Suppressor macrophage treated with lipopolysaccharide for 1 hour (primary cell): Measurements from ENCODE around the gene PKM.

ENCODE experiments used
- DNase-seq, 3 donors: peaks; one replicate each; pipeline ENCODE4 v3.0.0-alpha.2; 2020 to 2022

Gene PKM

DNA sequence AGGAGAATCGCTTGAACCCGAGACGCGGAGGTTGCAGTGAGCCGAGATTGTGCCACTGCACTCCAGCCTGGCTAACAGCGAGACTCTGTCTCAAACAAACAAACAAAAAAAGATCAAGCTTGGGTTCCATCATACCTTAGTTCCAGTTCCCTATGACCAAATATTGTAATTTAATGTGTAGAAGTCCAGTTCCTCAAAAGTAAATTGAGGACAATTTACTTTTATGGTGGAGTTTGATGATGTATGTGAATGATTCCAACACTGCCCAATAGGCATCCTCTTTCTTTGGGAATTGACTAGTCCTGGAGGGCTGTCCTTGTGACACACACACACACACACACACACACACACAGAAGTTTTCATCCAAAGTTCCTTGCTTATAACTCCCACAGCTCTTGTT lies 2.8 kb upstream of the PKM start:
- peak; percentile 22 to 45 (median 39) for DNase-seq

DNA sequence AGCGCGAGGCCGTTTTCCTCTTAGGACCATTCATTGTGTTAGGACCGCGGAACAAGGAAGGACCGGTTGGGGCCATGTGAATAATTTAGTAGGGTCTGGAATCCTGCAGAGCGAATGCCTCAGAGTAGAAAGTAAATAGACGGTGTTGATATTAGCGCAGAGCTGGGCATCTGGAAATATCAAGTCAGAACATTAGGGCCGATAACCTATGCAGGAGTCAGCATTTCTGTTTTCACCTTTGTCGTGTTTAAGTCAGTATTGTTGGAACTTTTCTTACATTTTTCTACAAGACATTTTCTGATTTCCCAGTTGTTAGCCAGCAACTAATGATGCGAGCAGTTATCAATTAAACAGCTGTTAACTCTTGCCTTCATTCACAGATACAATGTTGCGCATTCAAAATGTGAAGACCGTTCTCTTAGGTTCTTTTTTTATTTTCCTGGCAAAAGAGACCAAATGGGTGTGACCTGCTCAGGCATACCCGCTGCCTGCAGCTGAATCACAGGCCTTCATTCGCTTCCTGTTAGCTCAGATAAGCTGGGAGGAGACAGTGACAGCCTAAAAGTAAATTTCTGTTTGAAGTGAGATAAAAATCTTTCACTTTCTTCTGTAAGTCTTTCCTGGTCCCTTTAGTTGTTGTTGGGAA lies 966 bp upstream of the PKM start:
- peak; percentile 76 to 85 (median 77) for DNase-seq

GRCh38 chr15:72230197-72231065 lies 559 bp downstream of the PKM start:
- peak; percentile 91 to 96 (median 93) for DNase-seq

DNA sequence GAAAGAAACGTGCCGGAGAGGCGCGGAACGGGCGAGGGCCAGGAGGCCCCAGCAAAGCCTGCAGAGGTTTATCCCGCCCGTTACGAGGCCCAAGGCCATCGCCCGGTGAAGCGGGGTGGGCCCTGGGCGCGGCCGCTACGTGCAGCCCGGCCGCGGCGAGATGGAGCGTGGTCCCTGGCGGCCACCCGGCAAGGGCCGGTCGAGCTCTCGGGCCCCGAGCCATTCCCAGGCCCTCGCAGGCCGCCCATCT lies 1.1 kb downstream of the PKM start:
- DNase-seq, result no peak

- peak; percentile 21 to 66 (median 60) for DNase-seq
Observed at GRCh38 chr15:72229076-72229946, 1.7 kb downstream of the PKM start.

- DNase-seq, result peak; percentile 79 to 89 (median 86)
Observed at GRCh38 chr15:72227720-72228119, 3.3 kb downstream of the PKM start.

DNA sequence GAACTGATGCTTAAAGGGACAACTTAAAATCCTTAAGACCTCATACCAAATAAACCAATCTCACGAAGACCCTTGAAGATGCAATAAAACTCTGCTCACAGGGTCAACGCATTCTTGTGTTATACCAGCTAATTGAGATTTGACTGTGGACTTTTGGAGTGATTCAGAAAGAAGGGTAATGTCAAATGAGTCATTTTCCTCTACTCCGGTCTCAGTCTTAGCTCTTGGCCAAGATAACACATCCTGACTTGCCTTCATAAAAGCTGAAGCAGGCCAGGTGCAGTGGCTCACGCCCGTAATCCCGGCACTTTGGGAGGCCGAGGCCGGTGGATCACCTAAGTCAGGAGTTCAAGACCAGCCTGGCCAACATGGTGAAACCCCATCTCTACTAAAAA lies 3.8 kb downstream of the PKM start:
- DNase-seq, result peak; percentile 66 to 90 (median 83)

DNA sequence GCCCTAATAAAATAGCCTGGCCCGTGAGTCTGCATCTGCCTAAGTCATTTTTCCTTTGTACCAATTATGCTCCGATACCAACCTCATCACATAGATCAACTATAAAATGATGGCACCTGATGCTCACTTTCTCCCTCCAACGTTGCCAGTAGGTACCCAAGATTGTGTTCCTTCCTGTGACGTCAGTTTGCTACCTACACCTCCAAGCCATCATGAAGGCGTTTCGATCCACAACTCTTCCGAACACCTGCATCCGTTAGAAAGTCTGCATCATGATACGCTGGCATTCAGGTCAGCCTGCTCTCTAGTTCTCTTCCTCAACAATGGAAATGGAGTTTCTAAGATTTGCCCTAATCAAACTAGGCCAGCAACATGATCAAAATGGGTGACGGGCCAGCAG lies 7.7 kb downstream of the PKM start:
- DNase-seq, result no peak

GRCh38 chr15:72222393-72222792 lies 8.6 kb downstream of the PKM start:
- peak; percentile 63 to 72 (median 66) for DNase-seq

DNA sequence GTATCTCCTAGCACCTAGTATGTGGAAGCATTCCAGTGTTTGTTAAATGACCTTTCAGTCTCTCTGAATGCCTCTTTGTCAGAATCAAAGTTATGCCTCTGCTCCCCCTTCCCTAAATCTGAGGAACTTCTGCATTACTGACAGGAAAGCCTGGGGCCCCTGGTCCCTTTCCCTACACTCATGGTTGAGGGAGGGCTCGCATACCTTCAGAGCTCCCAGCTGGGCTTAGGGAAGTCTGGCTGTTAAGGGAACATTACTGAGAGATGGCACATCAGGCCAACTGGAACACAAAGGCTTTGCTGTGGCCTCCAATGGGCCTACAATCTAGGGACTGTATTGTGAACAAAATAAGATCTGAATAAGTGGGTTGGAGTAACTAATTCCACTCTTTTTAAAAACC lies 10.3 kb downstream of the PKM start:
- DNase-seq, result peak; percentile 29 to 42 (median 39)

- no peak for DNase-seq
Observed at GRCh38 chr15:72217216-72217615, 13.8 kb downstream of the PKM start.

- no peak for DNase-seq
Observed at GRCh38 chr15:72216079-72216478, 14.9 kb downstream of the PKM start.

DNA sequence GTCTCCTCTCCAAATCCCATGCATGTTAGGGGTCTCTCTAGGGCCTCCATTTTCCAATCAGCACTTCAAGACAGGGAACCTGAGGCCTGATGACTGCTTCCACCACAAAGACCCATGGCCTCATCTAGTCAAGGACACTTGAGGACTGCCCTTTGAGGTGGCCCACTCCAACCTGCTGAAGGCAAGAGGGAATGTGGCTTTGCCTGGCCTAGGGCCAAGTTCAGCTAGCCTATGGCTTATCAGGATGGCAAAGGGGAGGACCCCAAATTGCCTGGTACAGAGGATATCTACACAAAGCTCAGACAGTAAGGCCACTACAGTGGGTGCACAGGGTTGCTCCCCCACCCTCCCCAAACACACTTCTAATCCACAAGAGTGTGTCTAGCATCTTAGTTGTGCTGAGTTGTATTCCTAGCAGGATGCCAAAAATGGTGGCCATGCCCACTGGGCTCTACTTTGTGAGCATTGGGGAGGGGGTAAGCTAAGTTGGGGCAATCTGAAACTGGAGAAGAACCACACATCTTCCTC lies 23.4 kb downstream of the PKM start:
- DNase-seq, result no peak

- DNase-seq, result no peak
Observed at GRCh38 chr15:72206677-72207000, 24.4 kb downstream of the PKM start.

DNA sequence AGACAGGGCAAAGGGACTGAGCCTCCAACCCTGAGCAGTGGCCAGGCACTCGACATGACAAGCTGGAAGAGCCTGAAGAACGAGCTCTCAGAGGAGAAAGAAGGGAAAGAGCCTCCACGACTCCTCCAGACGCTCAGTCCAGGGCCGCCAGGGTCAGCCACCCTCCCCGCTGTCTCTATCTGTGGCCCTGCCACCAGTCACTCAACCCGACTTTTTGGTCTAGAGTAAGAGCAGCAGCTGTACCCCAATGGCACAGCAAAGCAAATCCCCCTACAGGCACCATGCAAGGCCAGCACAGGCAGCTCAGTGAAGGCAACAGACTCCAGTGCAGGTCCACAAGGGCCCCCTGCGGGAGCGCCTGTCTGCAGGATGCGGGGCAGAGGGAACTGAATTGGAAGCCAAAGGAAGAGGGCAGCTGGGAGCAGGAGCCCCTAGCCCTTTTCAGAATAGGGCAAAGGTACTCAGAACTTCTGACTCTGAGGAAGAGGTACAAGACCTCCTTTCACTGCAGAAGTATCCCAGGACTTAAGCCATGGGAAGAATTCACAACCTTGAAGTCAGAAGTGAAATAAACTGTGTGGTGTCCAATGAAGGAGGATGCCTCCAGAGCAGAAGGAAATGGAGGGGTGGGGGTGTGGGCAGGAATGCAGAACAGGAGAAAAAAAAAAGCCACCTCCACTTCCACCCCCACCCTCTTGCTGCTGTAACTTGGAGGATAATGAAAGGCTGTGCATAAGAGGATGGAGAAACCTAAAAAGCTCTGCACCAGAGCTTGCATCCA lies 24.9 kb downstream of the PKM start:
- DNase-seq, result no peak

DNA sequence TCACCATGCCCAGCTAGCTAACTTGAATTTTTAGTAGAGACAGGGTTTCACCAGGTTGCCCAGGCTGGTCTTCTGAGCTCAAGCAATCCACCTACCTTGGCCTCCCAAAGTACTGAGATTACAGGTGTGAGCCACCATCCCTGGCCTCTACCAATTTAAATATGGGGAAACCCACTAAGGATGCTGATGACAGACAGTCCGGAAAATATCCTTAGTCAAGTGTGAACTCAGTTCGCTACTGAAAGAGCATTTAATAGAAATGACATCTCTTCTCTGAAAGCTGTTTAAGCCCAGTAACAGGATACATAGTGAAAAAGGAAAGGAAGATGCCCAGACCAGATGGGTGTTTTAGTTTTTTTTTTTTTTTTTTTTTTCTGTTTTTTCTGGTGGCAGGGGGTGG lies 25.7 kb downstream of the PKM start:
- DNase-seq, result no peak

DNA sequence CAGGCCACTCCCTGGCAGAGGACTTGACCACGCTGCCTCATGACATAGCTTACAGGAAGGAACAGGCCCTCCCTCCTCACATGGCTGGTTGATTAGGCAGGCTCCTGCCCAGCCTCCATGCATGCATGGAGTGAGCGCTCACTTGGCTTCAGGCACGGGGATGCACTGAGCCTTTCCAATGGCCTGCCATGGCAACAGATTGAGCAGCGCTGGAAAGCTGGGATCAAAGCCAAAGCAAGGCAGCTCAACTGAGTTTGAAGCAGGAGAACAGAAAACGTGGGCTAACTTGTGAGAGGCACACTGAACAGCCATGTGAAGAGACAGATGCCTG lies 27.5 kb downstream of the PKM start:
- DNase-seq, result no peak

DNA sequence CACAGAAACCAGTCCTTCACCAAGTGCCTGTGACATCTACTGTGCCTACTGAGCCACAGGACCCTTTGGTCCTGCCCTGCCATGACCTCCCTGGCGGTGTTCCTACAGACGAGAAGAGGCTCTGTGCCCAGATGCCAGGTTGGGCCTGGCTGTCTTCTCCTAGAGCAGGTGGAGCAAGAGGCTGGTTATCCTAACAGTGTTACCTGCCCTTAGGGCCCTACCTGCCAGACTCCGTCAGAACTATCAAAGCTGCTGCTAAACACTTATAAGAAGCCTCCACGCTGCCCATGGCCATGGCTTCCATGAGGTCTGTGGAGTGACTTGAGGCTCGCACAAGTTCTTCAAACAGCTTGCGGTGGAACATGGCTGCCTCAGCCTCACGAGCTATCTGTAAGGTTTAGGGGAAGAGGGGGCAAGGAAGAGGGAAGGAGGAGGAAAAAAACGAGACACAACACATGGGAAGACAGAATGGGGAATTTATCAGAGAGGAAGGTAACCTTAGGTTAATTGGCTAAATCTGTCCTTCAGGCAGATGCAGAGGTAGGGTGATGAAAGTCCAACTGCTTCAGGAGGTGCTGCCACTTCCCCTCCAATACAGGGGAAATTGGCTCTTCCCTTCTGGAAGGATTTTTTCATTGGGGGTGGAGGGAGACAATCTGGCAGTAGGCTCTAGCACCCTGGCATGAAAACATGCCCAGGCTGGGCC lies 28.0 kb downstream of the PKM start:
- DNase-seq, result no peak

DNA sequence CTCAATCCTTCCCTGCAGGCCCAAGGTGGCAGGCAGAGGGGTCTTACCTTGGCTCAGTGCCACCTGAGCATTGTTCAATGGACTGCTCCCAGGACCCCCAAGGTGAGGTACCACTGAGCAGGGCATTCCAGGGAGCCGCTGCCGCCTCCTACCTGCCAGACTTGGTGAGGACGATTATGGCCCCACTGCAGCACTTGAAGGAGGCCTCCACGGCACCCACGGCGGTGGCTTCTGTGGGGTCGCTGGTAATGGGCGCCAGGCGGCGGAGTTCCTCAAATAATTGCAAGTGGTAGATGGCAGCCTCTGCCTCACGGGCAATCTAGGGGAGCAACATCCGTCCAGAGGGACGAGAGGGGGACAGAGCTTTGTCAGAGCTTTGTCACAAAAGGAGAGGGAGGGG lies 28.7 kb downstream of the PKM start:
- DNase-seq, result no peak

DNA sequence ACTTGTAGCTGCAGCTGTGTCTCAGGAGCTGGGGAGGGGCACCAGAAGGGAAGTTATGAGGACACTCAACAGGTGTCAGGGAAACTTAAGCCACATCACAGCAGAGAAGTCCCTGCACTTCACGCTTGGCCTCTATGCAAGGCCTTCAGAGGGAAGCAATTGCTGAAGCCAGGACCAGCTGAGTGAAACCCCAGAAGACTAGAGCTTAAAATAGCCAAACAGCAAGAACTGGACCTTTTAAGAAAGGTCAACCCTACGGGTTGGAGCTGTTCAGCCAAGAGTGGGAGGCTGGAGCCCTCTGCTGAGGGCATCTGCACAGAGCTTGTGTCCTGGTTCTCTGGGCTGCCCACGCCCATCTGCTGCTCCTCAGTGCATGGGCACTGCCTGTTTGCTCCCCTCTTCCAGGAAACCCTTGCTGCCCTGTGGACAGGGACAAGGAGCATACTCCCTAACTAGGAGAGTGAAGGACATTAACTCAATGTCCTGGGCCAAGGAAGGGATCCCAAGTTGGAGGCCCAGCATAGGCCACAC lies 29.5 kb downstream of the PKM start:
- DNase-seq, result no peak

GRCh38 chr15:72200395-72201237 lies 30.4 kb downstream of the PKM start:
- peak in 1 of 3 donors; percentile 24 for DNase-seq
